ENCODE data around the gene HHAT. TPM values are rescaled to one million over a fixed set of nuclear protein-coding genes. Genes with fewer than 3 reads are reported as not detected.

HHAT gene
- total and polyA plus RNA-seq, 2 of the 13 experiments (the other 11 are each of a cell fraction or from before 2014, with no cell fraction given) = 2.6 to 4.9 TPM

GRCh38 chr1:210616356-210616755 lies 287.7 kb downstream of the HHAT start (continued):
- TF ChIP-seq, protein P1, sequence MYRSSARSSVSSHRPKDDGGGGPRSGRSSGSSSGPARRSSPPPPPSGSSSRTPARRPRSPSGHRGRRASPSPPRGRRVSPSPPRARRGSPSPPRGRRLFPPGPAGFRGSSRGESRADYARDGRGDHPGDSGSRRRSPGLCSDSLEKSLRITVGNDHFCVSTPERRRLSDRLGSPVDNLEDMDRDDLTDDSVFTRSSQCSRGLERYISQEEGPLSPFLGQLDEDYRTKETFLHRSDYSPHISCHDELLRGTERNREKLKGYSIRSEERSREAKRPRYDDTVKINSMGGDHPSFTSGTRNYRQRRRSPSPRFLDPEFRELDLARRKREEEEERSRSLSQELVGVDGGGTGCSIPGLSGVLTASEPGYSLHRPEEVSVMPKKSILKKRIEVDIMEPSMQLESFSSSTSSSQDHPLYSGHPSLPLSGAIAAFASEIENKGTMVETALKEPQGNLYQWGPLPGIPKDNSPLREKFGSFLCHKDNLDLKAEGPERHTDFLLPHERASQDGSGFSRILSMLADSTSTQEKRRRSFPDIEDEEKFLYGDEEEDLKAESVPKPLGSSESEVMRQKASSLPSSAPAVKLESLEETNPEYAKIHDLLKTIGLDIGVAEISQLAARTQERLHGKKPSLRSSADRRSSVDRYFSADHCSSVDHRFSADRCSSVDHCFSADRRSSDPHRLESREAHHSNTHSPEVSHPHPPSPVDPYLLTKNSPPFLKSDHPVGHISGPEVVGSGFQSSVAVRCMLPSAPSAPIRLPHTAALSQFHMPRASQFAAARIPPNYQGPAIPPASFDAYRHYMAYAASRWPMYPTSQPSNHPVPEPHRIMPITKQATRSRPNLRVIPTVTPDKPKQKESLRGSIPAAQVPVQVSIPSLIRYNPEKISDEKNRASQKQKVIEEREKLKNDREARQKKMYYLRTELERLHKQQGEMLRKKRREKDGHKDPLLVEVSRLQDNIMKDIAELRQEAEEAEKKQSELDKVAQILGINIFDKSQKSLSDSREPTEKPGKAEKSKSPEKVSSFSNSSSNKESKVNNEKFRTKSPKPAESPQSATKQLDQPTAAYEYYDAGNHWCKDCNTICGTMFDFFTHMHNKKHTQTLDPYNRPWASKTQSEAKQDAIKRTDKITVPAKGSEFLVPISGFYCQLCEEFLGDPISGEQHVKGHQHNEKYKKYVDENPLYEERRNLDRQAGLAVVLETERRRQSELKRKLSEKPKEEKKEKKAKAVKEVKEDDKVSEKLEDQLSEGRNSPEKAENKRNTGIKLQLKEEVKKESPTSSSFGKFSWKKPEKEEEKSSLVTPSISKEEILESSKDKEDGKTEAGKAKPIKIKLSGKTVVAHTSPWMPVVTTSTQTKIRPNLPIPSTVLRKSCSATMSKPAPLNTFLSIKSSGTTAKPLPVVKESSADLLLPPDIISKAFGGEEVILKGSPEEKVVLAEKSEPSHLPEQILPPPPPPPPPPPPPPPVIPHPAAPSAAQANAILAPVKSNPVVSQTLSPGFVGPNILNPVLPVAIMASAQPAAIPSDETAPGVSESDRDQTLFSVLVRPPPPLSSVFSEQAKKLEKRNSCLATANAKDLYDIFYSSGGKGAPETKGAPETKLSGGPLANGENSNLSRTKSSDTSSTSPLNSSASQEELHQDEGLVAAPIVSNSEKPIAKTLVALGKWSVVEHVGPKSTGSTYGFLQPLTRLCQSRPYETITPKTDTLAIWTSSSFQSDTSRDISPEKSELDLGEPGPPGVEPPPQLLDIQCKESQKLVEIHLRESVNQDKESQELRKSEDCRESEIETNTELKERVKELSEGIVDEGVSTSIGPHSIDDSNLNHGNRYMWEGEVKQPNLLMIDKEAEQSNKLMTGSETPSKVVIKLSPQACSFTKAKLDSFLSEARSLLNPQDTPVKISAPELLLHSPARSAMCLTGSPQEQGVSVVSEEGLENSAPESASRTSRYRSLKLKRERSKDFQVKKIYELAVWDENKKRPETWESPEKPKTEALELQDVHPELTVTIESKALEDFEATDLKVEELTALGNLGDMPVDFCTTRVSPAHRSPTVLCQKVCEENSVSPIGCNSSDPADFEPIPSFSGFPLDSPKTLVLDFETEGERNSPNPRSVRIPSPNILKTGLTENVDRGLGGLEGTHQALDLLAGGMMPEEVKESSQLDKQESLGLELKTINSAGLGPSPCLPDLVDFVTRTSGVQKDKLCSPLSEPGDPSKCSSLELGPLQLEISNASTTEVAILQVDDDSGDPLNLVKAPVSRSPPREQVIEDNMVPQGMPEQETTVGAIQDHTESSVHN (CRISPR knock-in tag; IDR thresholded peaks at IDR 0.05) = no peak
- no peak for TF ChIP-seq YEATS2 (CRISPR knock-in tag; IDR thresholded peaks at IDR 0.05; ENCODE audit: borderline replicate concordance)
- TF ChIP-seq ZBTB46 (CRISPR knock-in tag; IDR thresholded peaks at IDR 0.05; ENCODE audit: borderline replicate concordance) = no peak
- no peak for TF ChIP-seq ZBTB21 (CRISPR knock-in tag; IDR thresholded peaks at IDR 0.05)
